ENCODE results near the gene POTEB3.
"Not testable (repeated sequence)": the region's sequence is repeated elsewhere in the genome, so short reads cannot be mapped to it uniquely, and the experiment has no call there.

POTEB3 gene

DNA sequence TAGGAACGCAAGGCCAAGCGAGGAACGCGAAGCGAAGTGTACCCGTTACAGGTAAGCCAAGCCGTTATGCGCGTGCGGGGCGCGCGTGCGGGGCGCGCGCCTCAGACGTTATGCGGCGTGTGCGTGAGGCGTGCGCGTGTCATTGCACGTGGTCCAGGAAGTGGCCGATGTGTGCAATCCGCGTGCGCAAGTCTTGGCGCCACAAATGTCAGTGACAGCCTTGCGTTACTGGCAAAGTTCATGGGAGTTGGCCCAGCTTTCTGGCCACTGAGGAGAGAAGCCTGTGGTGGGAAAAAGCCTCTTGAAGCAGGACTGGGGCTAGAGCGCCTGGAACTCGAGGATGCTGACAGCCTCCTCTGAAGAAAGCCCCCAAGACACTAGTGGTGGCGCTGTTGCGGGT is at the start of gene POTEB3:
TSS of gene POTEB3 (minus strand) at position 101 of the 400 bp plus-strand sequence. CDS start 488 bp downstream, outside the sequence.
- not testable (repeated sequence) for DNase-seq

DNA sequence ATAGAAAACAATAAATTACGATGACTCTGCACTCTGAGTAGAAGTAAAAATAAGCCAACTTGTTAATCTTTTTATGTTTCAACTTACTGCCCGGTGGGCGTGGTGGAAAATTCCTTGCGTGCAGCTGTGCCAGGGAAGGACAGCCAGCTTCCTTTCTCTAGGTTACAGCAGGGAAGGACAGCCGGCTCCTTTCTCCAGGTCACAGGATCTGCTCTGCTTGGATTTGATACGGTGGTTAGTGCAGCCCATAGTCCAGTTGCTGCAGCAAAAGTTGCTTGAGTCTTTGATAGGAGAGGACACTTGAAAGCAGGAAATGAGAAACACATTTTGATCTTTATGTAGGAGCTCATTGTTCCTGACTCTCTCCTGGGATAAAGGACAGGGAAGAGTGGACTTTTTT is 13.4 kb upstream of the POTEB3 start:
- DNase-seq: not testable (repeated sequence)

DNA sequence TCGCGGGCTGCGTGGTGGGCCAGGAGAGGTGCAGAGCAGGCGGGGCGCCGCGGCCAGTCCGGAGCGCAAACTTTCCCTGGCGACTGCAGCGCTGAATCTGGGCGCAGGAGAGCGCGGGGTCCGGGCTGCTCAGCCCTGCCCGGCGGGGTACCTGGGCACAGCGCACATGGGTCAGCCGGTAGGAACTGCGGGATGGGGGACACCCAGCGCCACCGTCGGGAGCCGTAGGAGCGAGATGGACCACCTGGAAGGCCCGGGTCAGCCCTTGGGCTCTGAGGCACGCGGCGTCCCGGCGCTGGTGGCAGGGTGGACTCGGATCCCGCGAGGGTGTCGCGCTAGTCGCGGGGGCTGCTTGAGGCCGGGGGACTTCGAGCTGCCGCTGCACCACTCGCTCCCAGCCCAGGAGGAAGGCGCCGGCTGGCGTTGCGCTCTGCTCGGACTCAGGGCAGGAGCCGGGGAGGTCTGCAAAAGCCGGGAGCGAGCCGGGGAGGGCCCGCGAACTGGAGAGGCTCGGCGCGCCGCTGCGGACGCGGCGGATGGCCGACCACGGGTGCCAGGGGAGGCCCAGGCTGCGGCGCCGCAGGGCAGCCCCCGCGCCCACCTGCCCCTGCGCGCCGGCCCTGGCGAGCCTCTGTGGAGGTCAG is 11.7 kb upstream of the POTEB3 start:
- DNase-seq: not testable (repeated sequence)

DNA sequence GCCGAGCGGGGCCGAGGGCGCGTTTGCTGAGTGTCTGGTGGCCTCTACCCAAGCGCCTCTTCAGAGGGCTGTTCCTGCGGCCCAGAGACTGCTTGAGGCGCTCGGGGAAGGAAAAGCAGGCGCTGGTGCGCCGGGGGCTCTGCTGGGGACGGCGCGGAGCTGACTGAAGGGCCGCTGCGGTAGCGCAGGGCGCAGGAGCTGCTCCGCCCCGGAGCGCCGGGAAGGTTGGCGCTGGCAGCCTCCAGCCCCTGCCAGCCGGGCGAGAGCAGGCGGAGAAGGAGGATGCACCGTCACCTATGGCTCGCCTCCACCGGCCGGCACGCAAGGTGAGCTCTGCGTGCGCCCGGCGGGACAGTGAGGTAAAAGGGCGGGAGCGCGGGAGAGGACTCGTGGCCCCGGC is 11.2 kb upstream of the POTEB3 start:
- DNase-seq: not testable (repeated sequence)

DNA sequence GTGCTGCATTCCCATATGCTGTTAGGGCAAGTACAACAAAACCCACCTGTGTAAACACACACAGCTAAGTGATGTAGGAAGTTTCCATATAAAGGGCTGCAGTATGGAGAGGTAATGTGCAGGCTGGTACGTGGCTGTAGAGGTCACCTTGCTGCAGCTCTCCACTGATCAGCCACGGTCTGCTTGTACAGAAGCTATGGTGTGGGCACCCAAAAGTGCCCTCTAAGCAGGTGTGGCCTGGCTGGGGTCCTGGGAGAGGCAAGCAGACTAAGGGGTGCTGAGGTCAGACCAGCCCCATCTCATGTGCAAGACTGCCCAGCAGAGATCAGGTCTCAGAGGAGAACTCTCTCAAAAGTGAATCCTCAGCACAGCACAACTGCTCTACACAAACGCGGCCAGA is 32.9 kb downstream of the POTEB3 start:
- DNase-seq: not testable (repeated sequence)

DNA sequence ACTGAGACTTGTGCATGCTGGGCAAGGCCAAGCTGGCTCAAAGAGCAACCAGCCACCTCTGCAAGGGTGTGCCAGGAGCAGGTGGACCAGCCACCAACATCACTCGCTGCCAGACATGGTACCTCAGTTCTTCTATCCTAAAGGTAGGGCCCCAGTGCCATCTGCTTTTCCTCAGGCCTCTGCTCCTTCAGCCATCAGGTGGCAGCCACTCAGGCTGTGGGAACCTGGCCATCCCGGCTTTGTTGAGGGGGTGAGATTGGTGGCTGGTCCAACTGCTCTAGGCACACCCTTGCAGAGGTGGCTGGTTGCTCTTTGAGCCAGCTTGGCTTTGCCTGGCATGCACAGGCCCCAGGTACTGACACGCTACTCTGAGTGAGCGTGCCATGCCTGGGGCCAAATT is 38.8 kb downstream of the POTEB3 start:
- not testable (repeated sequence) for DNase-seq

DNA sequence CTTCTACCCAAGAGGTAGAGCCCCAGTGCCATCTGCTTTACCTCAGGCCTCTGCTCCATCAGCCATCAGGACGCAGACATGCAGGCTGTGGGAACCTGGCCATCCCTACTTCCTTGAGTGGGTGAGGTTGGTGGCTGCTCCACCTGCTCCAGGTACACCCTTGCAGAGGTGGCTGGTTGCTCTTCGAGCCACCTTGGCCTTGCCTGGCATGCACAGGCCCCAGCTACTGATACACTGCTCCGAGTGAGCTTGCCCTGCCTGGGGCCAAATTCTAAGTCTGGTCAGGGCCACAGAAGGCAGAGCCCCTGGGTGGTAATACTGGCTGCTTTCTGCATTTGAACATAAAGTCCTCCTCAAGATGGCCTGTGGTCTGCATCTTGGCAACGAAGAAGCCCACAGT is 41.2 kb downstream of the POTEB3 start:
- not testable (repeated sequence) for DNase-seq

DNA sequence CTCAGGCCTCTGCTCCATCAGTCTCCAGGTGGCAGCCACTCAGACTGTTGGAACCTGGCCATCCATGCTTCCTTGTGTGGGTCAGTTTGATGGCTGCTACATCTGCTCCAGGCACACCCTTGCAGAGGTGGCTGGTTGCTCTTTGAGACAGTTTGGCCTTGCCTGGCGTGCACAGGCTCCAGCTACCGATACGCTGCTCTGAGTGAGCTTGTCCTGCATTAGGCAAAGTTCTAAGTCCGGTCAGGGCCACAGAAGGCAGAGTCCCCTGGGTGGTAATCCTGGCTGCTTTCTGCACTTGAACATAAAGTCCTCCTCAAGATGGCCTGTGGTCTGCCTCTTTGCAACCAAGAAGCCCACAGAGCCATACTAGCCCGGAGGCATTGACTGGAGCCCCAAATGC is 41.8 kb downstream of the POTEB3 start:
- DNase-seq: not testable (repeated sequence)

DNA sequence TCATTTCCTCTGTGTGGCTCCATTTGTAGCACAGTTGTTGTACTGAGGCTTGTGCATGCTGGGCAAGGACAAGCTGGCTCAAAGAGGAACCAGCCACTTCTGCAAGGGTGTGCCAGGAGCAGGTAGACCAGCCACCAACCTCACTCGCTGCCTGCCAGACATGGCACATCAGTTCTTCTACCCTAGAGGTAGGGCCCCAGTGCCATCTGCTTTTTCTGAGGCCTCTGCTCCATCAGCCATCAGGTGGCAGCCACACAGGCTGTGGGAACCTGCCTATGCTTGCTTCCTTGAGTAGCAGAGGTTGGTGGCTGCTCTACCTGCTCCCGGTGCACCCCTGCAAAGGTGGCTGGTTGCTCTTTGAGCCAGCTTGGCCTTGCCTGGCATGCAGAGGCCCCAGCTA is 42.6 kb downstream of the POTEB3 start:
- DNase-seq: not testable (repeated sequence)

DNA sequence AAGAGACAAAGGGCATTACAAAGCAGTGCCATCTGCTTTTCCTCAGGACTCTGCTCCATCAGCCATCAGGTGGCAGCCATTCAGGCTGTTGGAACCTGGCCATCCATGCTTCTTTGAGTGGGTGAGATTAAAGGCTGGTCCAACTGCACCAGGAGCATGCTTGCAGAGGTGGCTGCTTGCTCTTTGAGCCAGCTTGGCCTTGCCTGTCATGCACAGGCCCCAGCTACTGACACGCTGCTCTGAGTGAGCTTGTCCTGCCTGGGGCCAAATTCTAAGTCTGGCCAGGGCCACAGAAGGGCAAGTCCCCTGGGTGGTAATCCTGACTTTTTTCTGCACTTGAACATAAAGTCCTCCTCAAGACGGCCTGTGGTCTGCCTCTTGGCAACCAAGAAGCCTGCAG is 43.1 kb downstream of the POTEB3 start:
- not testable (repeated sequence) for DNase-seq

DNA sequence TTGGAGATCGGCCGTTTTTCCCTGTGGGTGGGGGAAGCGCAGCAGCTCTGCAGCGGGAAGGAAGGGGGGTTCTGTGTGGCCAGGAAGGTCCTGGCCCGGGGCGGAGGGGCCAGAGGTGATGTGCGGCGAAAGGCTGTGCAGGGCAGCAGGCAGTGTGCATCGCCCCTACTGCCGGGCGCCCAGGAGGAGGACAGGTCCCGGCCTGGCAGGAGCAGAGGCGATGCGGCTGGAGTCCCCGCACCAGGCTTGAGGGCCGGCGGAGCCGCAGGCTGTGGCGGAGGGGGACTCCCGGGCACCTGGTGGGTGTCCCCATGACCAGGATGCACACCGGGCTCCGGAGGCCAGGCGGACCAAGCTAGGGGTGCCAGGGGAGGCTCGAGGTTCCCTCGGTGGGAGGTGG is 54.3 kb downstream of the POTEB3 start:
- not testable (repeated sequence) for DNase-seq

DNA sequence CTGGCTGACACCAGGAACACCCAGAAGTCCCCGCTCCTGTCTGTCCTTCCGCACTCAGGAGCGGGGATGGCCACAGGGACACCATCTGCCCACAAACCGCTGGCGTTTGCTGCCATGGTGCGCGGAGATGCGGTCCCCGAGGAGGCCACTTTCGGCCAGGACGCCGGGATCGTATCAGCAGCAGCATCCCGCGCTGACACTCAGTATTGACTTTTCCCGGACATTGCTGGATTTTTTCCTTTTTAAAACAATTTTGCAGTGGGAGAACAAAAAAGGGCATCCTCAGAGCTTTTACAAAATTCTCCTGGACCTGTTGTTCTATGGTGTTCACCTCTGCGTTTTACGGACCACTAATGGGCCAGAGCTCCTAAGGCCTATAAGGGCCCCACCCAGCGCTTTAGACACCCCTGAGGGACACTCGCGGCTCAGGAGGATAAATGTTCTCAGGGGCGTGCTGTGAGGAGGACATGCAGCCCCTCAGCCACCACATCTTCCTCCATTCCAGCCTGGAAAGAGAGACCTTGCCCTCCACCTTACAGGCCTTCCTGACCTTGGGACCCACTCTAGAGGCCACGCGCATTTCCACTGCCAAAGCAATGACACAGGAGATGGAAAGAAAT is 56.3 kb downstream of the POTEB3 start:
- not testable (repeated sequence) for DNase-seq

DNA sequence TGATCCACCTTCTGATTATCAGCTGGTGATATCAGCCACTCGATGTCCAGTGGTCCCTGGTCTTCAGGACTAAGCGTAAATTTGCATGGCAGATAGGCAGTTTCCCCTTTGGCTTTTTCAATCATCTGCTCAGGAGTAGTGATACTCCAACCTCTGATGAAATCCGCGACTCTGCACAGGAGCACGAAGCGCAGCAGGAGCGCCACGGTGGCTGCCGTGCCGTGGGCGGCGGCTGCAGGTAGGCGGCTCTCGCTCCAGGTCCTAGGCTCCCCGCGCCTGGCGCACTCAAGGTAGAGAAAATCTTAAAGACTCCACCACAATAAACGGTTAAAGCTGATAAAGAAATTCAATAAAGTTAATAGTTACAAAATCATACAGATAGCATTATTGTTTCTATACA is 66.6 kb downstream of the POTEB3 start:
- not testable (repeated sequence) for DNase-seq

DNA sequence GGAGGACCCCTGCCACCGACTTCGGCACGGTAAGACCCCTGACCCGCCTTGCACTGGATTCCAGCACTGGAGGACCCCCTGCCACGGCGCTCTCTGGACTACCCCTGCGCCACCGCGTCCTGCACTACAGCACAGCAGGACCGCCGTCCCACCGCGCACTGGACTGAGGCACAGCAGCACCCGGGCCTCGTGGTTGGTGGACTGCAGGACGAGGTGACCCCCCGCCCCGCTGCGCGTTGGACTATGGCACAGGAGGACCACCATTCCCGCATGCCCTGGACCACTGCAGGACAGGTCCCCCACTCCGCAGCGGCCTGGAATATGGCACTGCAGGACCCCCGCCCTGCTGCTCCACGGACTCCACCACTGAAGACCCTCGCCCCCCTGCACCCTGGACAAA is 71.1 kb downstream of the POTEB3 start:
- DNase-seq: not testable (repeated sequence)

DNA sequence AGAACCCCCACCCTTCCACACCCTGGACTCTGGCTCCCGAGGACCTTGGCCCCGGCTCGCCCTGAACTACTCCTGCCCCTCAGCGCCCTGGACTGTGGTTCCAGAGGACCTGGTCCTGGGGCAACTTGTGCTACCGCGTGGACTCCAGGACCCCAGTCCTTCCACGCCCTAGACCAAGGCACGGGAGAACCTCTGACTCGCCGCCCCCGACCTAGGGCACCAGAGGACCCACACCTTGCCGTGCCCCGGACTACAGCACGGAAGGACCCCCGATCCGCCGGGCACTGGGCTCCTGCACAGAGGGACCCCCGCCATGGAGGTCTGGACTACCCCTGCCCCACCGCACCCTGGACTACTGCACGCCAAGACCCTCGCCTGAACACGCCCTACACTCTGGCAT is 71.7 kb downstream of the POTEB3 start:
- not testable (repeated sequence) for DNase-seq
